SU-DHL-6 (cell line): Measurements from ENCODE around the gene RPRML.

Experiments used
- H2AFZ ChIP-seq: fragments of 200-600 bp; sonication (generic); 2 replicates; pipeline ENCODE4 v1.6.1; 2014; ENCODE audit warnings: low read depth, mild to moderate bottlenecking, moderate library complexity, mixed read lengths, antibody characterized with exemption, low read length; ENCODE audit not compliant: severe bottlenecking
- H3F3A ChIP-seq: fragments of 200-600 bp; shearing (Covaris generic); 2 replicates; pipeline ENCODE4 v1.6.0; 2016; ENCODE audit warnings: antibody characterized with exemption, mild to moderate bottlenecking; ENCODE audit not compliant: insufficient read depth
- H3K27ac ChIP-seq: fragments of 200-600 bp; sonication (generic); 2 replicates; pipeline ENCODE4 v1.5.1; 2016; ENCODE audit warnings: low read depth, mild to moderate bottlenecking, low read length, moderate library complexity, mixed read lengths
- H3K27me3 ChIP-seq: fragments of 200-600 bp; sonication (generic), shearing (Covaris generic); 2 replicates; pipeline ENCODE4 v1.6.0; 2014; ENCODE audit warnings: mild to moderate bottlenecking, low read length
- H3K36me3 ChIP-seq: fragments of 200-600 bp; sonication (generic); 2 replicates; pipeline ENCODE4 v1.6.1; 2014; ENCODE audit warnings: mild to moderate bottlenecking, low read length, mixed read lengths
- H3K4me2 ChIP-seq: fragments of 300-600, 200-600 bp; shearing (Covaris generic), sonication (generic); 2 replicates; pipeline ENCODE4 v1.6.0; 2014; ENCODE audit warnings: low read length, low read depth, mild to moderate bottlenecking; ENCODE audit not compliant: poor library complexity, severe bottlenecking
- H3K4me3 ChIP-seq: fragments of 200-600 bp; sonication (generic); 2 replicates; pipeline ENCODE4 v1.5.1; 2014; ENCODE audit warnings: antibody characterized with exemption, low read length, mild to moderate bottlenecking, mixed read lengths; ENCODE audit not compliant: insufficient read depth, poor library complexity, severe bottlenecking
- H3K79me2 ChIP-seq: fragments of 200-600 bp; sonication (generic); 2 replicates; pipeline ENCODE4 v1.6.1; 2014; ENCODE audit warnings: mild to moderate bottlenecking, low read length, moderate library complexity; ENCODE audit not compliant: insufficient read depth
- H3K9ac ChIP-seq: fragments of 200-600 bp; sonication (generic); 2 replicates; pipeline ENCODE4 v1.7.0; 2014; ENCODE audit warnings: mild to moderate bottlenecking, low read length
- H3K9me2 ChIP-seq: fragments of 200-600 bp; sonication (generic); replicated peaks from 2 replicates; pipeline ENCODE4 v1.6.1; 2014; ENCODE audit warnings: low read length; ENCODE audit not compliant: insufficient read depth
- H3K9me3 ChIP-seq: fragments of 200-600 bp; sonication (generic); 2 replicates; pipeline ENCODE4 v1.6.1; 2014; ENCODE audit warnings: low read length, mixed read lengths; ENCODE audit not compliant: insufficient read depth
- H4K20me1 ChIP-seq: fragments of 200-600 bp; sonication (generic); 2 replicates; pipeline ENCODE4 v1.6.1; 2014; ENCODE audit warnings: low read depth, mild to moderate bottlenecking, antibody characterized with exemption, low read length, moderate library complexity, mixed read lengths
- EZH2phosphoT487 ChIP-seq: fragments of 200-600 bp; sonication (generic), shearing (Covaris generic); conservative IDR thresholded peaks from 2 replicates; pipeline ENCODE4 v1.6.1; 2018; ENCODE audit warnings: mild to moderate bottlenecking, antibody characterized with exemption, low read length, moderate library complexity, mixed read lengths
- TF ChIP-seq, protein P1 (sequence below): fragments of 200-600 bp; sonication (generic); IDR thresholded peaks from one replicate; pipeline ENCODE4 v1.5.1; 2017; ENCODE audit warnings: antibody characterized with exemption, mild to moderate bottlenecking, low read length, moderate library complexity; ENCODE audit not compliant: insufficient read depth, poor library complexity, severe bottlenecking

The RPRML gene

DNA sequence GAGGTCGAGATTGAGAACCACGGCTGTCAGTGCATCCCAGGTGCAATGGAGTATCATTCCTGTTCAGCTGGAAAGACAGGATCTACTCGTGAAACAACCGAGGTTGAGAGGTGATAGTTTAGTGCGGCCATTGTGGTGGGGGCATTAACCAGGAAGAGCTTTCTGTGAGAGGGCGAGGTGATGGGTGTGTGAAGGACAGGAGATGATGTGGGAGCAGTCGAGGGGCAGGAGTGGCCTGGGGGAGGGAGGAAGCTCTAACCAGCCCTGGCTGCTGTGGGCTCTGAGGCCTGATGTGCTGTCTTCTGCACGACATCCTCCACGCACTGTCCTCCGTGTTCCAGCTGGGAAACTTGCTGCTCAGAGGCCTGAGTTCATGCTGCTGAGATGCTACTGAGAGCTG is 34.1 kb downstream of the RPRML start:
- Histone ChIP-seq H3K4me2 (no peak overlapping the region), H3K4me3 (no peak overlapping the region), H3K36me3 (no peaks in the 10 kb centered on the region), H2AFZ (no peak overlapping the region), H4K20me1 (no peaks in the 10 kb centered on the region), H3K79me2 (no peaks in the 10 kb centered on the region), H3K9ac (no peak overlapping the region), H3K27ac (no peak overlapping the region), H3K9me3 (no peaks in the 10 kb centered on the region), H3K9me2 (no peaks in the 10 kb centered on the region), H3F3A (no peaks in the 10 kb centered on the region), H3K27me3 (no peaks in the 10 kb centered on the region)
- no peak for TF ChIP-seq EZH2phosphoT487
- TF ChIP-seq, protein P1, sequence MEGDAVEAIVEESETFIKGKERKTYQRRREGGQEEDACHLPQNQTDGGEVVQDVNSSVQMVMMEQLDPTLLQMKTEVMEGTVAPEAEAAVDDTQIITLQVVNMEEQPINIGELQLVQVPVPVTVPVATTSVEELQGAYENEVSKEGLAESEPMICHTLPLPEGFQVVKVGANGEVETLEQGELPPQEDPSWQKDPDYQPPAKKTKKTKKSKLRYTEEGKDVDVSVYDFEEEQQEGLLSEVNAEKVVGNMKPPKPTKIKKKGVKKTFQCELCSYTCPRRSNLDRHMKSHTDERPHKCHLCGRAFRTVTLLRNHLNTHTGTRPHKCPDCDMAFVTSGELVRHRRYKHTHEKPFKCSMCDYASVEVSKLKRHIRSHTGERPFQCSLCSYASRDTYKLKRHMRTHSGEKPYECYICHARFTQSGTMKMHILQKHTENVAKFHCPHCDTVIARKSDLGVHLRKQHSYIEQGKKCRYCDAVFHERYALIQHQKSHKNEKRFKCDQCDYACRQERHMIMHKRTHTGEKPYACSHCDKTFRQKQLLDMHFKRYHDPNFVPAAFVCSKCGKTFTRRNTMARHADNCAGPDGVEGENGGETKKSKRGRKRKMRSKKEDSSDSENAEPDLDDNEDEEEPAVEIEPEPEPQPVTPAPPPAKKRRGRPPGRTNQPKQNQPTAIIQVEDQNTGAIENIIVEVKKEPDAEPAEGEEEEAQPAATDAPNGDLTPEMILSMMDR, result no peak

DNA sequence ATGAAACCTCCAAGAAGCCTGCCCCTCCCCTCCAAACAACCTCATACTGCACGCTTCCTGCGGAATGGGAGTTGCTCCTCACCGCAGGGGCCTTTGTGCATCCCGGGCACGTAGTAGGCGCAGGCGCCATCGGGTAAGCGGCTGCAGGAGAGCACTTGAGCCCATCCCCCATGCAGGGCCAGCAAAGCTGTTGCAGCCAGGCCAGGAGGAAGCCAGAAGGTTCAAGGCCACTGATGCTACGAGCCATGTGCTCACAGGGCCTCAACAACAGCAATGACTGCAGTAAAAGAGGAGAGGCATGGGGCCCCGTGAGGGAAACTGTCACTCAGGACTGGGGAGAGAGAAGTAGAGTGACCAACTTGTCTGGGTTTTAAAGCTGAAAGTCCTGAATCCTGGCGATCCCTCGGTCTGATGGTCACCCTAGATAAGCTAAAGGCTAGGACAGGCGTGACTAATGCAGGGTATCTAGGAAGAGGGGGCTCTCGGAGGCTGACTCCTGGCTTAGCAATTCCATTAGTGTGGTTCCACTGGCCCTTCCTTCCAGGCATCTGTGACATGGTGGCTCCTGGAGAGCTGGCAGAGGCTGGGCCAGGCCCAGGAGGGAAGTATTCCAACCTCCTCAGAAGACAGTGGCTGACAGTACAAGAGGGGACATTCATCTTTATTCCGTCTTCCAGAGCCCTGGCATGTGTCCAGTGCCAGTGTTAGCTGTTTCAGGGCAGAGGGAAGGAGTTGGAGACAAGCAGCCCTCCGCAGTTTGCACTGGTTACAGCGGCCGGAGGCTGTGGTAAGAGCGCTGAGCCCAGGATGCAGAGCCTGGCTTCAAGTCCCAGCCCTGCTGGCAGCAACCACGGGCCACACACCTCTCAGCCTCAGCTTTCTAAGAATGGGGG is 35.3 kb downstream of the RPRML start:
- Histone ChIP-seq H2AFZ (no peak overlapping the region), H3K9ac (no peak overlapping the region), H3K4me2 (no peak overlapping the region), H3K36me3 (no peaks in the 10 kb centered on the region), H3K27ac (no peak overlapping the region), H4K20me1 (no peaks in the 10 kb centered on the region), H3K4me3 (no peak overlapping the region), H3F3A (no peaks in the 10 kb centered on the region), H3K9me3 (no peaks in the 10 kb centered on the region), H3K9me2 (no peaks in the 10 kb centered on the region), H3K27me3 (no peaks in the 10 kb centered on the region), H3K79me2 (no peaks in the 10 kb centered on the region)
- no peak for TF ChIP-seq EZH2phosphoT487
- TF ChIP-seq, protein P1, result no peak

DNA sequence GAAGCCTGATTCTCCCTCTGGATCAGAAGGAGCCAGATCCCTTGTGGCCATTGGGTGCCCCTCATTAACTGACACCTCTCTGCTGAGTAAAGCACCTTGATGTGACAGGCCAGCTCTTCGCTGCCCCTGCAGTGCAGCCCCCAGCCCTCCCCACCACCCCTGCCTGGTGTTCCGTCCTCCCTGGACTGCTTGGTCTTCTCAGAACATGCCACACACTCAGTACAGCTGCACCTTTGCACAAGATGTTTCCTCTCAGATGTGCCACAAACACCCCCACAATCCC is 35.9 kb downstream of the RPRML start:
- H3K79me2 ChIP-seq, result no peaks in the 10 kb centered on the region
- no peaks in the 10 kb centered on the region for H3K36me3 ChIP-seq
- H3K27ac ChIP-seq, result no peak overlapping the region
- H3K4me2 ChIP-seq, result no peak overlapping the region
- no peaks in the 10 kb centered on the region for H4K20me1 ChIP-seq
- H3K4me3 ChIP-seq, result no peak overlapping the region
- no peak overlapping the region for H3K9ac ChIP-seq
- no peaks in the 10 kb centered on the region for H3K9me2 ChIP-seq
- no peaks in the 10 kb centered on the region for H3F3A ChIP-seq
- TF ChIP-seq, protein P1, result no peak
- no peak for TF ChIP-seq EZH2phosphoT487
- no peaks in the 10 kb centered on the region for H3K27me3 ChIP-seq
- H2AFZ ChIP-seq, result no peak overlapping the region
- H3K9me3 ChIP-seq, result no peaks in the 10 kb centered on the region
